ENCODE results near the gene TRDN. TPM values are rescaled to one million over a fixed set of nuclear protein-coding genes. Genes with fewer than 3 reads are reported as not detected.

The TRDN gene
- total RNA-seq, 2 experiments from 2014 or later, result not detected

Other genes starting within 250 kb of the TRDN start
- not detected for gene NKAIN2, start 166.9 kb upstream of the TRDN start, total RNA-seq

Data from activated CD8-positive, alpha-beta T cell treated with anti-CD3 and anti-CD28 coated beads, Interleukin-2, amount 10 ng/mL, durations not matched to agents 7 days and 5 days (primary cell).